Spleen (tissue), 13 donors: ENCODE results near the gene FERD3L. TPM values are rescaled to one million over a fixed set of nuclear protein-coding genes. Genes with fewer than 3 reads are reported as not detected.
A peak's percentile ranks its signal among the peaks of the same experiment; 100 is the strongest.
"Not testable (repeated sequence)": the region's sequence is repeated elsewhere in the genome, so short reads cannot be mapped to it uniquely, and the experiment has no call there.

Experiments used
- DNase-seq: peaks from one replicate; pipeline ENCODE4 v3.0.0-alpha.2; 2020
- H3K27ac ChIP-seq, 8 donors: fragments of 200-600 bp; sonication (generic) in 7 of 8; 1 replicate in 4 of 8; 2 replicates in 4 of 8; pipeline versions ENCODE4 v1.5.0 to v1.8.0; 2016 to 2021; ENCODE audit warnings: inconsistent platforms in 4 of 8, mild to moderate bottlenecking in 4 of 8, moderate library complexity in 1 of 8
- H3K27me3 ChIP-seq, 7 donors: fragments of 200-600 bp; sonication (generic) in 6 of 7; replicated peaks in 1 of 7; 1 replicate in 4 of 7; 2 replicates in 3 of 7; pipeline versions ENCODE4 v1.5.0 to v1.8.0; 2016 to 2021; ENCODE audit warnings: inconsistent platforms in 3 of 7, mild to moderate bottlenecking in 1 of 7
- H3K36me3 ChIP-seq, 6 donors: fragments of 200-600 bp; sonication (generic) in 5 of 6; 1 replicate in 4 of 6; 2 replicates in 2 of 6; pipeline versions ENCODE4 v1.5.0 to v1.8.0; 2016 to 2021; ENCODE audit warnings: inconsistent platforms in 2 of 6
- H3K4me1 ChIP-seq, 6 donors: fragments of 200-600 bp; sonication (generic) in 5 of 6; 1 replicate in 3 of 6; 2 replicates in 3 of 6; pipeline versions ENCODE4 v1.5.0 to v1.8.0; 2016 to 2021; ENCODE audit warnings: inconsistent platforms in 3 of 6
- H3K4me3 ChIP-seq, 8 donors: fragments of 200-600 bp; sonication (generic) in 7 of 8; 1 replicate in 4 of 8; 2 replicates in 4 of 8; pipeline versions ENCODE4 v1.5.0 to v1.8.0; 2016 to 2021; ENCODE audit warnings: inconsistent platforms in 4 of 8, mild to moderate bottlenecking in 4 of 8, moderate library complexity in 2 of 8
- H3K9me3 ChIP-seq, 8 donors: fragments of 200-600 bp; sonication (generic) in 7 of 8; 1 replicate in 4 of 8; 2 replicates in 4 of 8; pipeline versions ENCODE4 v1.5.0 to v1.8.0; 2016 to 2021; ENCODE audit warnings: inconsistent platforms in 4 of 8
- POLR2A ChIP-seq, 3 donors: fragments of 450-650 bp; IDR thresholded peaks; one replicate each; pipeline ENCODE4 v1.5.1; 2017; ENCODE audit warnings: antibody characterized with exemption in 3 of 3, mild to moderate bottlenecking in 1 of 3
- POLR2AphosphoS5 ChIP-seq, 3 donors: sonication (generic); formaldehyde crosslinking; IDR thresholded peaks; one replicate each; pipeline ENCODE4 v1.5.1; 2017; ENCODE audit warnings: antibody characterized with exemption in 3 of 3
- WGBS, 5 donors: extraction: QIAGEN DNeasy Blood & Tissue Kit in 3 of 5; methylation state at CpG; one replicate each; pipeline versions ENCODE4 v1.1.5 to v1.1.7; 2013 to 2018; 5-methylcytosine and 5-hydroxymethylcytosine counted together
- intact Hi-C: fragments of 100-400 bp; cut with DNase I; formaldehyde crosslinking; loops from one replicate; pipeline ENCODE4 v1.15.0; 2023; ENCODE audit warnings: low total_unique reads
- long read RNA-seq, 2 donors: transcript quantifications; one replicate each; lab custom pipeline, GENCODE V29; 2026
- polyA plus RNA-seq, 3 donors: library from polyadenylated mRNA; stranded (reverse); fragments of 200-250 nt; gene quantifications; one replicate each; pipeline ENCODE4 v1.2.1, GENCODE V29; 2013
- total RNA-seq, 7 donors: library from RNA; depleted of rRNA in 3 of 7; stranded (reverse); fragments of >200 nt in 3 of 7; fragmentation: NEBNext Ultra II Directional in 4 of 7; extraction: Animal tissue kit (Norgen Biotek cat#: 25700) in 4 of 7; gene quantifications; one replicate each; pipeline versions ENCODE4 v1.1.0 to v1.2.1, GENCODE V29; 2016 to 2021
- TF ChIP-seq, protein P1 (sequence below), 11 experiments: fragments of 200-600 bp in 7 of 11; fragments of 450-650 bp in 4 of 11; sonication (generic) in 4 of 11; IDR thresholded peaks in 8 of 11; conservative IDR thresholded peaks in 3 of 11; 1 replicate in 7 of 11; 2 replicates in 4 of 11; pipeline versions ENCODE4 v1.4.0 to v1.8.0; 2016 to 2021; ENCODE audit warnings: antibody characterized with exemption in 11 of 11, inconsistent platforms in 4 of 11, mild to moderate bottlenecking in 1 of 11
- donor health status: healthy with polysubstance abuse.
- donor health status: DM: no; HTN: no; CAD: no; lungs with moderate emphysema.
- donor health status: DM: no; HTN: no; CAD: no.
- donor health status: Bipolar disorder and iron deficiency.
- donor health status: healthy.
- donor health status: DM: no; HTN: no; CAD: no.
- donor health status: DM: yes; HTN: yes; CAD: no.

Gene FERD3L, protein sequence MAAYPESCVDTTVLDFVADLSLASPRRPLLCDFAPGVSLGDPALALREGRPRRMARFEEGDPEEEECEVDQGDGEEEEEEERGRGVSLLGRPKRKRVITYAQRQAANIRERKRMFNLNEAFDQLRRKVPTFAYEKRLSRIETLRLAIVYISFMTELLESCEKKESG
- not detected for total RNA-seq
- polyA plus RNA-seq = not detected
- long read RNA-seq, donor 1 = 0 reads
- long read RNA-seq, donor 2 = 0 reads

DNA sequence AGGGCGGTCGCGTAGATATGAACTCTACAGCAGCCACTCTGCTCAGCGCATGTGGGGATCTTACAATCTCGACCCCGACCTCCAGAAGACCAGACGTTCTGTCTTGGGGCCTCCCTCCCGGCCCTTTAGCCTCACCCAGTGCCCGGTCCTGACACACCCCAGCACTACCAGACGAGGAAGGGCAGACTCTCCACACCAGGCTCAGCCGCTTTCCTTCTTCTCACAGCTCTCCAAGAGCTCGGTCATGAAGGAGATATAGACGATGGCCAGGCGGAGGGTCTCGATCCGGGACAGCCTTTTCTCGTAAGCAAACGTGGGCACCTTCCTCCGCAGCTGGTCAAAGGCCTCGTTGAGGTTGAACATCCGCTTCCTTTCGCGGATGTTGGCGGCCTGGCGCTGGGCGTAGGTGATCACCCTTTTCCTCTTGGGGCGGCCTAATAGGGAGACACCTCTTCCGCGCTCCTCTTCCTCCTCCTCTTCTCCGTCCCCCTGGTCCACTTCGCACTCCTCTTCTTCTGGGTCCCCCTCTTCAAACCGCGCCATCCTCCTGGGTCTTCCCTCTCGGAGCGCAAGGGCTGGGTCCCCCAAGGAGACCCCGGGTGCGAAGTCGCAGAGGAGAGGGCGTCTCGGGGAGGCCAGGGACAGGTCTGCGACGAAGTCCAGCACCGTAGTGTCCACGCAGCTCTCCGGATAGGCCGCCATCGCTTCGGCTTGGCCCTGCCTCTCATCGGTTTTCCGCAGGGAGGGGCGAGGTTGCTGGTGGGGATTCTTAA, at the start of gene FERD3L:
Gene FERD3L (minus strand): TSS at position 761 of the 773 bp plus-strand sequence. CDS start 59 bp downstream, at position 702.
- Histone ChIP-seq H3K27ac (no peak within 1 kb of the TSS), H3K4me1 (peaks cover 0 to 7% (median 0%) of the 10 kb centered on the region in 6 donors), H3K36me3 (no peaks in the 10 kb centered on the region), H3K9me3 (peaks cover 0 to 3% (median 0%) of the 10 kb centered on the region in 8 donors), H3K27me3 (peaks cover 5 to 72% (median 47%) of the 10 kb centered on the region in 7 donors), H3K4me3 (peak within 1 kb of the TSS in 2 of 8 donors; percentile 20 to 46)
- WGBS, 5 donors = 5 to 12% (median 7%) methylated on average over 39 to 51 of the region's 51 CpGs
- intact Hi-C loops = no loop called here
- DNase-seq = peak; percentile 68
- TF ChIP-seq, protein P1, sequence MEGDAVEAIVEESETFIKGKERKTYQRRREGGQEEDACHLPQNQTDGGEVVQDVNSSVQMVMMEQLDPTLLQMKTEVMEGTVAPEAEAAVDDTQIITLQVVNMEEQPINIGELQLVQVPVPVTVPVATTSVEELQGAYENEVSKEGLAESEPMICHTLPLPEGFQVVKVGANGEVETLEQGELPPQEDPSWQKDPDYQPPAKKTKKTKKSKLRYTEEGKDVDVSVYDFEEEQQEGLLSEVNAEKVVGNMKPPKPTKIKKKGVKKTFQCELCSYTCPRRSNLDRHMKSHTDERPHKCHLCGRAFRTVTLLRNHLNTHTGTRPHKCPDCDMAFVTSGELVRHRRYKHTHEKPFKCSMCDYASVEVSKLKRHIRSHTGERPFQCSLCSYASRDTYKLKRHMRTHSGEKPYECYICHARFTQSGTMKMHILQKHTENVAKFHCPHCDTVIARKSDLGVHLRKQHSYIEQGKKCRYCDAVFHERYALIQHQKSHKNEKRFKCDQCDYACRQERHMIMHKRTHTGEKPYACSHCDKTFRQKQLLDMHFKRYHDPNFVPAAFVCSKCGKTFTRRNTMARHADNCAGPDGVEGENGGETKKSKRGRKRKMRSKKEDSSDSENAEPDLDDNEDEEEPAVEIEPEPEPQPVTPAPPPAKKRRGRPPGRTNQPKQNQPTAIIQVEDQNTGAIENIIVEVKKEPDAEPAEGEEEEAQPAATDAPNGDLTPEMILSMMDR (IDR thresholded peaks at IDR 0.05 in 8 of 11, conservative IDR thresholded peaks at IDR 0.05 in 3 of 11) = no peak
- TF ChIP-seq POLR2A (IDR thresholded peaks at IDR 0.05) (no peak), POLR2AphosphoS5 (IDR thresholded peaks at IDR 0.05) (no peak)

- intact Hi-C loops, H3K4me1 ChIP-seq, H3K27ac ChIP-seq, H3K27me3 ChIP-seq, DNase-seq, H3K36me3 ChIP-seq, H3K4me3 ChIP-seq: not testable (repeated sequence)
- WGBS, 5 donors = 24 to 53% (median 37%) methylated on average over 10 to 14 of the region's 14 CpGs
- peaks cover 0 to 12% (median 4%) of the 10 kb centered on the region in 8 donors for H3K9me3 ChIP-seq
These were observed 49.2 kb upstream of the FERD3L start for GRCh38 chr7:19194417-19194816.

- intact Hi-C loops = no loop called here
- DNase-seq = no peak
- no peak overlapping the region for H3K4me3 ChIP-seq
- 67 to 94% (median 82%) methylated on average over 1 of the region's 1 CpG; no CpG with 5 or more reads in 1 of the 5 donors for WGBS, 5 donors
- no peaks in the 10 kb centered on the region for H3K4me1 ChIP-seq
- no peak for TF ChIP-seq POLR2AphosphoS5 (IDR thresholded peaks at IDR 0.05)
- TF ChIP-seq, protein P1 (IDR thresholded peaks at IDR 0.05 in 8 of 11, conservative IDR thresholded peaks at IDR 0.05 in 3 of 11) = no peak
- no peak for TF ChIP-seq POLR2A (IDR thresholded peaks at IDR 0.05)
- peaks cover 0 to 49% (median 37%) of the 10 kb centered on the region in 8 donors for H3K9me3 ChIP-seq
- H3K27me3 ChIP-seq = no peaks in the 10 kb centered on the region
- H3K36me3 ChIP-seq = no peaks in the 10 kb centered on the region
- H3K27ac ChIP-seq = no peak overlapping the region
These were observed 36.4 kb upstream of the FERD3L start for GRCh38 chr7:19181634-19182033.

DNA sequence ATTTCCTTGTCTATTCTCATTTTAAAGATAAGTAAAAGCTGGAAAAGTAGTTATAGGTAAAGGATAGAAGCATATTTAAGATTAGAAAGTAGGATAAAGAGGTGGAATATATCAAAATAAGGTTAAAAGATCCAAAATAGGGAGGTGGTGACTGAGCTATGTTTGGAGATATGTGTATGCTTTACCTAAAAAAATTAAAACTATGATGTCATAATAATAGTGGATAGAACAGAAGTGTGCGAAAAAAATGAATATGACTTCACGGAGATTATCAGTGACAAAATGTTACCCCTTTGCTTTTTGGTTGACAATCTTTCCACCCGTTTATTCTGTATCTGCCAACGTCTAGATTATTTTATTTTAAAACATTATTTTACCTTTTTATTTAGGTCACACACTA, 33.4 kb upstream of the FERD3L start:
- H3K36me3 ChIP-seq = no peaks in the 10 kb centered on the region
- intact Hi-C loops = no loop called here
- WGBS, 5 donors = 76 to 89% (median 83%) methylated on average over 4 of the region's 4 CpGs
- no peaks in the 10 kb centered on the region for H3K4me1 ChIP-seq
- no peak for DNase-seq
- no peak overlapping the region for H3K4me3 ChIP-seq
- H3K9me3 ChIP-seq = peaks cover 0 to 21% (median 14%) of the 10 kb centered on the region in 8 donors
- TF ChIP-seq, protein P1 (IDR thresholded peaks at IDR 0.05 in 8 of 11, conservative IDR thresholded peaks at IDR 0.05 in 3 of 11) = no peak
- TF ChIP-seq POLR2AphosphoS5 (IDR thresholded peaks at IDR 0.05) (no peak), POLR2A (IDR thresholded peaks at IDR 0.05) (no peak)
- H3K27ac ChIP-seq = no peak overlapping the region
- no peaks in the 10 kb centered on the region for H3K27me3 ChIP-seq
